ENCODE results near the gene ZFP69B.
"Not testable (repeated sequence)": the region's sequence is repeated elsewhere in the genome, so short reads cannot be mapped to it uniquely, and the experiment has no call there.

ZFP69B gene

DNA sequence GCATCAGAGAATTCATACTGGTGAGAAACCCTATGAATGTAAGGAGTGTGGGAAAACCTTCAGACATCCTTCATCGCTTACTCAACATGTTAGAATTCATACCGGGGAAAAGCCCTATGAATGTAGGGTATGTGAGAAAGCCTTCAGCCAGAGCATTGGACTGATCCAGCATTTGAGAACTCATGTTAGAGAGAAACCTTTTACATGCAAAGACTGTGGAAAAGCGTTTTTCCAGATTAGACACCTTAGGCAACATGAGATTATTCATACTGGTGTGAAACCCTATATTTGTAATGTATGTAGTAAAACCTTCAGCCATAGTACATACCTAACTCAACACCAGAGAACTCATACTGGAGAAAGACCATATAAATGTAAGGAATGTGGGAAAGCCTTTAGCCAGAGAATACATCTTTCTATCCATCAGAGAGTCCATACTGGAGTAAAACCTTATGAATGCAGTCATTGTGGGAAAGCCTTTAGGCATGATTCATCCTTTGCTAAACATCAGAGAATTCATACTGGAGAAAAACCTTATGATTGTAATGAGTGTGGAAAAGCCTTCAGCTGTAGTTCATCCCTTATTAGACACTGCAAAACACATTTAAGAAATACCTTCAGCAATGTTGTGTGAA is 12.8 kb downstream of the ZFP69B start:
- Mint-ChIP-seq H3K36me3 (ENCODE audit: low read depth) (peaks cover 55% of the 10 kb centered on the region), H3K27me3 (ENCODE audit: low read depth) (no peaks in the 10 kb centered on the region), H3K4me1 (ENCODE audit: low read depth) (no peaks in the 10 kb centered on the region), H3K4me3 (no peak overlapping the region), H3K9me3 (peaks cover 71% of the 10 kb centered on the region), H3K27ac (no peak overlapping the region)
- DNase-seq (ENCODE audit: low spot score) = no peak

DNA sequence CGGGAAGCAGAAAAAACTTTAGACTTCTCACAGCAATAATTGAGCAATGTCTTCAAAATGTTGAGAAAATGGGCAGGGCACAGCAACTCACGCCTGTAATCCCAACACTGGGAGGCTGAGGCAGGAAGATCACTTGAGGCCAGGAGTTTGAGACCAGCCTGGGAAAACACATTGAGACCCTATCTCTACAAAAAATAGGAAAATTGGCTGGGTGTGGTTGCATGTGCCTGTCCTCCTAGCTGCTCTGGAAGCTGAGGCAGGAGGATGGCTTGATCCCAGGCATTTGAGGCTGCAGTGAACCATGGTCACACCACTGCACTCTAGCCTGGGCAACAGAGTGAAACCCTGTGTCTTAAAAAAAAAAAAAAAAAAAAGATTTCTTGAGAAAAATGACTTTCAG is 19.1 kb downstream of the ZFP69B start:
- Mint-ChIP-seq H3K36me3 (ENCODE audit: low read depth) (peaks cover 21% of the 10 kb centered on the region), H3K4me3 (no peak overlapping the region), H3K4me1 (ENCODE audit: low read depth) (no peaks in the 10 kb centered on the region), H3K27ac (no peak overlapping the region), H3K27me3 (ENCODE audit: low read depth) (no peaks in the 10 kb centered on the region), H3K9me3 (peaks cover 85% of the 10 kb centered on the region)
- DNase-seq (ENCODE audit: low spot score) = no peak

DNA sequence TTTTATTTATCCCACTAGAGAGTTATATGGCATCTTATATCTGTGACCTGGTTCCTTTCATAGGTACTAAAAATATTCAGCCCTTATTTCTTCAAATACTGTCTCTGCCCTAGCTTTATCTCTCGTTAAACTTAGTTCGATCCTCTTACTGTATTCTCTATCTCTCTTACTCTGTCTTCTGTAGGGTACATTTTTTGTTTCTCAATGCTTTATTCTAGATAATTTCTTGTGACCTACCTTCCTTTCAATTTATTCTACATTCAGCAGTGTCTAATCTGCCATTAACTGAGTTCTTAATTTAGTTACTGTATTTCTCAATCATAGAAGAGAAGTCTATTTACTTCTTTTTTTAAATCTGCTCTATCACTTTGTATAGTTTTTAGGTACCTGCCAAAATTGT is 25.0 kb downstream of the ZFP69B start:
- DNase-seq (ENCODE audit: low spot score) = no peak
- Mint-ChIP-seq H3K9me3 (peaks cover 59% of the 10 kb centered on the region), H3K4me1 (ENCODE audit: low read depth) (peaks cover 14% of the 10 kb centered on the region), H3K27ac (no peak overlapping the region), H3K27me3 (ENCODE audit: low read depth) (no peaks in the 10 kb centered on the region), H3K36me3 (ENCODE audit: low read depth) (peaks cover 22% of the 10 kb centered on the region), H3K4me3 (no peak overlapping the region)

DNA sequence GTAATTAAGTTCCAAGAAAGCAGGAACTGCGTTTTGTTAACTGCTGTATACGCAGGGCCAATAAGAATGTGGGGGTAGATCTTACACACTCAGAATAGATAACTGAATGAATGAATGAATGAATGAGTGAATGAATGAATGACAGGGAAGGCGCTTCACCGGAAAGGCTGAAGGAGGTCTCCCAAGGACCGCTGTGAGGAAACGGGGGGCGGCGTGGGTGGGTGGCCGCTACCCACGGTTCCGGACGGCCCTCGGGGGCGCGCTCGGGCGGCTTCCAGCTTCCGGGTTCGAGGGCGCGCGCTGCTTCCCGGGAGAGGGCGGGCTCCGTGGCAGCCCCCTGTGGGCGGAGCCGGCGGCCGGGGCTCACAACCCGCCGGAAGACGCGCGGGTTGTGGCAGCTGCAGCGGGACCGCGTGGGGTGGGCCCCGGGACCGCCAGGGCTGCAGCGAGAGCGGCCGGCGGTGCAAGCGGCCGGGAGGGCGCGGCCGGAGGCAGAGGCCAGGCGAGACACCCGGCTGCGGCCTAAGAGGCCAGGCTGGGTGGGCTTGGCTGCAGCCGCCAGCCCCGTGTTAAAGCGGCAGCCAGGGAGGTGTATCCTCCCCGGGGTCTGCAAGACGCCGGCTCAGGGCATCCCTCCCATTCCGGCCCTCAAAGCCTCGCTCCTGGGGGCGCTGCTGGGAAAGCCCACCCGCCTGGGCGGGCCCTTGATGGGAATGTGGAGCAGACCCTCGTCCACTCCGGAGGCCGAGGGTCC is 26.8 kb downstream of the ZFP69B start, which contains the start of gene ZFP69:
TSS of gene ZFP69 (plus strand) at position 367 of the 754 bp plus-strand sequence. CDS start 2,072 bp downstream, outside the sequence.
- H3K9me3 Mint-ChIP-seq = peaks cover 45% of the 10 kb centered on the region
- peaks cover 14% of the 10 kb centered on the region for H3K4me1 Mint-ChIP-seq (ENCODE audit: low read depth)
- peak; percentile 63 for DNase-seq (ENCODE audit: low spot score)
- peaks cover 41% of the 10 kb centered on the region for H3K36me3 Mint-ChIP-seq (ENCODE audit: low read depth)
- no peaks in the 10 kb centered on the region for H3K27me3 Mint-ChIP-seq (ENCODE audit: low read depth)
- H3K4me3 Mint-ChIP-seq = peak within 1 kb of the TSS; percentile 83
- H3K27ac Mint-ChIP-seq = peak within 1 kb of the TSS; percentile 82

DNA sequence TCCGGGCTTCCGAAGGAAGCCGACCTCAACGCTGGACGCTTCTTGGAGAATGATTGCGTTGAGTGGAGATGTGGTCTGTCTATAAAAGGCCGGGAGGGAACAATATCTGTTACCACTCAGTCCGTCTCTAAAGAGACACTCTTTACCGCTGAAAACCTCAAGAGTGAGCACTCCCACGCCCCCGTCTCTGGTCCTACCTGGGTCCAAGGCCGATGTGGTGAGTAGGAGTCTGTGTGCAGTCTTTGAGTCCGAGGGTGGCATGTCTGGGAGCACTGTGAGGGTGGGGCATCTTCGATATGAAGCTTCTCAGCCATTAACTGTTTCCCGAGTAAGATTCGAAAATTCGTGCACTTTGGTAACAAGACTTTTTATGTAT is 27.4 kb downstream of the ZFP69B start:
- H3K4me3 Mint-ChIP-seq = peak overlapping the region; percentile 82
- peaks cover 14% of the 10 kb centered on the region for H3K4me1 Mint-ChIP-seq (ENCODE audit: low read depth)
- peak overlapping the region; percentile 71 for H3K27ac Mint-ChIP-seq
- DNase-seq (ENCODE audit: low spot score) = peak; percentile 11
- H3K27me3 Mint-ChIP-seq (ENCODE audit: low read depth) = no peaks in the 10 kb centered on the region
- H3K36me3 Mint-ChIP-seq (ENCODE audit: low read depth) = peaks cover 46% of the 10 kb centered on the region
- peaks cover 46% of the 10 kb centered on the region for H3K9me3 Mint-ChIP-seq

DNA sequence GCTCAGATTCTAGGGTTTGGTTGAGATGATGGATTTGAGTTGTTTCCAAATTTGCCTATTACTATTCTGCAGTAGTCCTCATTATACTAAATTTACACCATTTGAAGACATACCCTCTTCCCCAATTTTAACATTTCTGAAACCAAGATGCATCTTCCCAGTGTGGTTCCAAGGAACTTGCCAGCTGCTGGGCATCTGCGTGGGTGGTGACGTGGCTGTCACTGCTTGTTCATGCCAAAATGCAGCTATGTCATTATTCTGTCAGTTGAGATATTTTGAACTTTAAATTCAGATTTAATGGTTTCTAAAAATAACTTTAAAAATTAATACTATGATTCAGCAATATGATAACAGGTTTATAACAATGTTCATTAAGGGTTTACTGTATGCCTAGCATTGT is 28.0 kb downstream of the ZFP69B start:
- peak overlapping the region; percentile 82 for H3K4me3 Mint-ChIP-seq
- peaks cover 51% of the 10 kb centered on the region for H3K36me3 Mint-ChIP-seq (ENCODE audit: low read depth)
- H3K27me3 Mint-ChIP-seq (ENCODE audit: low read depth) = no peaks in the 10 kb centered on the region
- H3K27ac Mint-ChIP-seq = no peak overlapping the region
- DNase-seq (ENCODE audit: low spot score) = no peak
- H3K4me1 Mint-ChIP-seq (ENCODE audit: low read depth) = peaks cover 14% of the 10 kb centered on the region
- peaks cover 43% of the 10 kb centered on the region for H3K9me3 Mint-ChIP-seq

DNA sequence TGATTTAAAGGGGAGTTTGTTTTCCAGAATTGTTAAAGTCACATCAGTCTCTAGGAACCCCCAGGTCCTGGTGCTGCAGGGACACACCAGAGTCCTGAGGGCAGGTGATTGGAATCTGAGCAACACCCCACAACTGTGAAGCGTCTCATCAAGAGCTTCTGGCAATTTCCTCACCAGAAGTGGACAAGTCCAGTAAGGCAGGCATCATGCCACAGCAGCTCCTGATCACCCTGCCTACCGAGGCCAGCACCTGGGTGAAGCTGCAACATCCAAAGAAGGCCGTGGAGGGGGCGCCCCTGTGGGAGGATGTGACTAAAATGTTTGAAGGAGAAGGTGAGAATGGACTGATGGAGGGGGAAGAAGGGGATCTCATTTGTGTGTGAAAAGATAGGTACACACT is 28.9 kb downstream of the ZFP69B start:
- Mint-ChIP-seq H3K27ac (no peak overlapping the region), H3K27me3 (ENCODE audit: low read depth) (no peaks in the 10 kb centered on the region), H3K4me3 (no peak overlapping the region), H3K36me3 (ENCODE audit: low read depth) (peaks cover 56% of the 10 kb centered on the region), H3K9me3 (peaks cover 36% of the 10 kb centered on the region), H3K4me1 (ENCODE audit: low read depth) (peaks cover 14% of the 10 kb centered on the region)
- DNase-seq (ENCODE audit: low spot score) = no peak

DNA sequence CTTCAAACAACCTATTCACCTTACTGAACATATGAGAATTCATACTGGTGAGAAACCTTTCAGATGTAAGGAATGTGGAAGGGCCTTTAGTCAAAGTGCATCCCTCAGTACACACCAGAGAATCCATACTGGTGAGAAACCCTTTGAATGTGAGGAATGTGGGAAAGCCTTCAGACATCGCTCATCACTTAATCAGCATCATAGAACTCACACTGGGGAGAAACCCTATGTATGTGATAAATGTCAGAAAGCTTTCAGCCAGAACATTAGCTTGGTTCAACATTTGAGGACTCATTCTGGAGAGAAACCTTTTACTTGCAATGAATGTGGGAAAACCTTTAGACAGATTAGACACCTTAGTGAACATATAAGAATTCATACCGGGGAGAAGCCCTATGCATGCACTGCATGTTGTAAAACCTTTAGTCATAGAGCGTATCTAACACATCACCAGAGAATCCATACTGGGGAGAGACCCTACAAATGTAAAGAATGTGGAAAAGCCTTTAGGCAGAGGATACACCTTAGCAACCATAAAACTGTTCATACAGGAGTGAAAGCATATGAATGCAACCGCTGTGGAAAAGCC is 45.1 kb downstream of the ZFP69B start:
- H3K36me3 Mint-ChIP-seq (ENCODE audit: low read depth) = peaks cover 64% of the 10 kb centered on the region

DNA sequence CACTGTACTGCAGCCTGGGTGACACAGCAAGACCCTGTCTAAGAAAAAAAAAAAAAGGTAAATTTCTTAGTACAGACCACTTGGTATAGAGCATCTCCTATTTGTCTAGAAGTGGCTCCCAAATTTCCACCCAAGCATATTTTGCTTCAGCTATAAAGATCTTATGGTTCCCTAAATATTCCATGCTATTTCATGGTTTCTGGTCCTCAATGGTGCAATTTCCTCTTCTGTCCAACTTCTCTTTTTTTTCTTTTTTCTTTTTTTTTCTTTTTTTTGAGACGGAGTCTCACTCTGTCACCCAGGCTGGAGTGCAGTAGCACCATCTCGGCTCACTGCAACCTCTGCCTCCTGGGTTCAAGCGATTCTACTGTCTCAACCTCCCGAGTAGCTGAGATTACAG is 52.4 kb downstream of the ZFP69B start:
- H3K4me1 Mint-ChIP-seq (ENCODE audit: low read depth); DNase-seq (ENCODE audit: low spot score); H3K27me3 Mint-ChIP-seq (ENCODE audit: low read depth); H3K4me3 Mint-ChIP-seq; H3K27ac Mint-ChIP-seq: not testable (repeated sequence)
- Mint-ChIP-seq H3K36me3 (ENCODE audit: low read depth) (peaks cover 38% of the 10 kb centered on the region), H3K9me3 (peaks cover 71% of the 10 kb centered on the region)

More for the DNA sequence above, 45.1 kb downstream of the ZFP69B start:
- no peak for DNase-seq (ENCODE audit: low spot score)
- no peaks in the 10 kb centered on the region for H3K27me3 Mint-ChIP-seq (ENCODE audit: low read depth)
- H3K4me1 Mint-ChIP-seq (ENCODE audit: low read depth) = no peaks in the 10 kb centered on the region
- no peak overlapping the region for H3K27ac Mint-ChIP-seq
- H3K9me3 Mint-ChIP-seq = peaks cover 73% of the 10 kb centered on the region
- H3K4me3 Mint-ChIP-seq = no peak overlapping the region

DNA sequence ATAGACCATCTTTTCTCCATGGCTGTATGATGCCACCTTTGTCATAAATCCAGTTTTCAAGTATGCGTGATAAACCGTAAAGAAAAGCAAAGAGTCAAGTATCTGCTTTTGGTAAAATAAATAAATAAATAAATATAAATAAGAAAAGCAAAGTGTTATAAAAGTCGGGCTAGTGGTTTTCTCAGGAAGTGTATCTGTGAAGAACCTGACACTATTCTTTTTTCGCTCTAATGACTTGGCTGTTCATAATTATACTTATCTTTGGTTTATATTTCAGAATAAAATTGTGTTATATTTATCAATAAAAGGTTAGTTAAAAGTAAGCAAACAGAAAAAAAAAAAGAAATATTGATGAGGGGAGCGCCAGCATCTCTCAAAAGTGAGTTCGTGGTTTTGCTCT is 57.7 kb downstream of the ZFP69B start:
- H3K27me3 Mint-ChIP-seq (ENCODE audit: low read depth) = no peaks in the 10 kb centered on the region
- peak overlapping the region; percentile 74 for H3K27ac Mint-ChIP-seq
- H3K9me3 Mint-ChIP-seq = peaks cover 54% of the 10 kb centered on the region
- H3K4me3 Mint-ChIP-seq = peak overlapping the region; percentile 92
- DNase-seq (ENCODE audit: low spot score) = no peak
- peaks cover 46% of the 10 kb centered on the region for H3K36me3 Mint-ChIP-seq (ENCODE audit: low read depth)
- H3K4me1 Mint-ChIP-seq (ENCODE audit: low read depth) = peaks cover 7% of the 10 kb centered on the region

DNA sequence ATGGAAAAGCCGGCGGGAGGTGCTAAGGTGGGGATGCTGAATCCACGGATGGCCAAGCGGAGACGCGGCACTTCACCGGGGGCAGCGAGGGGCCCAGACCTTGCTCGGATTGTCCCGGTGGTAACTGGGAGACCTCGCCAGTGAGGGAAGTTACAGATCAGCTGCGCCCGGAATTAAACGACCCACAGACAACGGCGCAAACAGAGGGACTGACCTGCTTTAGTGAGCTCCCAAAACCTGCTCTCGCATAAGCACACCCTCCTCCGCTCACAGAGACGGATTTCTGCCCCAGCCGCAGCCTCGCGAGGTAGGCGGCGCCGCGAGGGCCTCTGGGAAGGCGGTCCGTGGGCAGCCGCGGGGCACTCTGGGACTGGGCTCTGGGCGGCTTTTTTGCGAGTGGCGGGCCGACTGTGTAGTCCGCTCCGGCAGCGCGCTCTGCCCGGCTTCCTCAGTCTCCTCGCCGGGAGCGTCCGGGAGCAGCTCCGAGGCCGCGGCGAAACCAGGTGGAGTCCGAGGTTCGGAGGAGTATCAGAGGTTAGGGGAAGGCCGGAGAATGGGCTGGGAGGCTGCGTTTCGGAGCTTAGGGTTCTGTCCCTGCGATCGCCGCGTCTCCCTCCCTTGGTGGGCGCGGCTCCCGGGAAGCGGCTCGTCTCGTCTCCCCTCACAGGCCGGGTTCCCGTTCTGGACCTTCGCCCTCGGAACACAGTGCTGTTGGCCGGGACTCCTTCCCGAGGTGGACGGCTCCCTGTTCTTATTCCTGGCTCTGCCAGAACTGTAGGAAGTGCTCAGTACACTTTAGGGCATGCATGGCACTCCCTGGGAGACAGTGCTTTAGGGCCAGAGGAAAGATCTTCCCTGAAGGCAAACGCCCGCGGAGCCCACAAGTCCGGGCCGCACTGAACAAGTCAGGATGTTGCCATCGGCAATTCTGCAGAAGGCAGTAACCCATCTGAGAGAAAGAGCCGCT is 58.4 kb downstream of the ZFP69B start, which contains the start of gene EXO5:
TSS of gene EXO5 (plus strand) at position 393 of the 967 bp plus-strand sequence. CDS start 5,778 bp downstream, outside the sequence.
- peak; percentile 86 for DNase-seq (ENCODE audit: low spot score)
- no peaks in the 10 kb centered on the region for H3K27me3 Mint-ChIP-seq (ENCODE audit: low read depth)
- H3K27ac Mint-ChIP-seq = peak within 1 kb of the TSS; percentile 74
- peaks cover 48% of the 10 kb centered on the region for H3K36me3 Mint-ChIP-seq (ENCODE audit: low read depth)
- H3K4me1 Mint-ChIP-seq (ENCODE audit: low read depth) = peaks cover 7% of the 10 kb centered on the region
- H3K4me3 Mint-ChIP-seq = peak within 1 kb of the TSS; percentile 92
- H3K9me3 Mint-ChIP-seq = peaks cover 47% of the 10 kb centered on the region
